ENCODE results near the gene TTC1.

TTC1 gene

GRCh38 chr5:160096178-160096577, 87.2 kb downstream of the TTC1 start:
- H3K4me1 ChIP-seq (ENCODE audit: insufficient read depth, low read length), result no peaks in the 10 kb centered on the region
- peaks cover 13% of the 10 kb centered on the region for H3K36me3 ChIP-seq (ENCODE audit: insufficient read depth, low read length)
- H3K9ac ChIP-seq (ENCODE audit: low read depth, low read length), result no peak overlapping the region
- no peaks in the 10 kb centered on the region for H3K9me3 ChIP-seq (ENCODE audit: control insufficient read depth, insufficient read depth, low read length)

DNA sequence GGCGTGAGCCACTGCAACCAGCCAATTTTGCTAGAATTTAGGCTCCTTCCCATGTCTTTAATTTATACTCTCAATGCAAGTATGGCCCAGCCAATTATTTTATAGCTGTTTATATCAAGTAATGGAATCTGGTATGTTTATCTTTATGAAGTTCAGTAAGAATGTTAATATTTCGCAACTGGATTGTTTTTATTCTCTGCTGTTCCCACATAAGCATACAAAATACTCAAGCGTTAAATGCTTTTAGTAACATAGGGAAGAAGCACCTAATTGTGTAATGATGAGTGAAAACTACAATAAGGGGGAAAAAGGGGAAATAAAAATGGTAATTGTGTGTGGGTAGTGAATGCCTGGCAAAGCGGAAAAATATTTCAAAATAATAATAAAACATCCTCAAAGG, 89.1 kb downstream of the TTC1 start:
- no peaks in the 10 kb centered on the region for H3K4me1 ChIP-seq (ENCODE audit: insufficient read depth, low read length)
- no peaks in the 10 kb centered on the region for H3K9me3 ChIP-seq (ENCODE audit: control insufficient read depth, insufficient read depth, low read length)
- H3K9ac ChIP-seq (ENCODE audit: low read depth, low read length), result no peak overlapping the region
- peaks cover 12% of the 10 kb centered on the region for H3K36me3 ChIP-seq (ENCODE audit: insufficient read depth, low read length)

- no peak overlapping the region for H3K9ac ChIP-seq (ENCODE audit: low read depth, low read length)
- H3K4me1 ChIP-seq (ENCODE audit: insufficient read depth, low read length), result no peaks in the 10 kb centered on the region
- H3K36me3 ChIP-seq (ENCODE audit: insufficient read depth, low read length), result peaks cover 3% of the 10 kb centered on the region; the same call in 1 of the 2 replicates
- H3K9me3 ChIP-seq (ENCODE audit: control insufficient read depth, insufficient read depth, low read length), result no peaks in the 10 kb centered on the region
Measured at GRCh38 chr5:160105686-160106360, 96.9 kb downstream of the TTC1 start.

- Histone ChIP-seq H3K9me3 (ENCODE audit: control insufficient read depth, insufficient read depth, low read length) (no peaks in the 10 kb centered on the region), H3K4me1 (ENCODE audit: insufficient read depth, low read length) (no peaks in the 10 kb centered on the region), H3K9ac (ENCODE audit: low read depth, low read length) (no peak overlapping the region), H3K36me3 (ENCODE audit: insufficient read depth, low read length) (peaks cover 13% of the 10 kb centered on the region)
Measured at GRCh38 chr5:160108124-160108523, 99.2 kb downstream of the TTC1 start.
